Measurements from ENCODE around the gene ADRA2C. TPM values are rescaled to one million over a fixed set of nuclear protein-coding genes. Genes with fewer than 3 reads are reported as not detected.

ADRA2C gene
- total and polyA plus RNA-seq, 2 of the 13 experiments (the other 11 are each of a cell fraction or from before 2014, with no cell fraction given), result 15.4 to 69.7 TPM

DNA sequence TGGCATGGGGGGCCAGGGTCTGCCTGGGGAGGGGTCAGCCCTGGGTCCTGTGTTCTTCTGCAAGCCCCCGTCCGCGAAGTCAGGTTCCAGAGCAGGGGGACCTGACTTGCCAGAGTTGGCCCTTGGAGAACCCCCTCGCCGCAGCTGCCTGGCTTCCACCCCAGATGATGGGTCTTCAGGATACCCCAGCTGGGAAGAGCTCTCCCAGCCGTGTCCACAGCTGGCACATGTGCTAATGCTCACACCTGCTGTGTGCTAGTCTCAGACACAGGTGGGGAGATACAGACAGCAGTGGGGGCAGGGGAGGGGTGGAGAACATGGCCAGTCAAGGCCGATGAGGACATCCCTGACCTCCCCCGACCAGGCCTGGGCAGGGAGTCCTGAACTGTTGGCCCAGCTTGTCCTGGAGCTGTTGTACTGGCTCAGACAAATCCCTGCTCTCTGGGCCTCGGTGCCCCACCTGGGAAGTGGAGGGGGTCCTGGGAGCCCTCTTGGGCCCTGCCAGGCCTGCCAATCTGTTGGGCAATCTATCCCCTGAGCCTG is 3.5 kb downstream of the ADRA2C start (continued):
- TF ChIP-seq, protein P1, sequence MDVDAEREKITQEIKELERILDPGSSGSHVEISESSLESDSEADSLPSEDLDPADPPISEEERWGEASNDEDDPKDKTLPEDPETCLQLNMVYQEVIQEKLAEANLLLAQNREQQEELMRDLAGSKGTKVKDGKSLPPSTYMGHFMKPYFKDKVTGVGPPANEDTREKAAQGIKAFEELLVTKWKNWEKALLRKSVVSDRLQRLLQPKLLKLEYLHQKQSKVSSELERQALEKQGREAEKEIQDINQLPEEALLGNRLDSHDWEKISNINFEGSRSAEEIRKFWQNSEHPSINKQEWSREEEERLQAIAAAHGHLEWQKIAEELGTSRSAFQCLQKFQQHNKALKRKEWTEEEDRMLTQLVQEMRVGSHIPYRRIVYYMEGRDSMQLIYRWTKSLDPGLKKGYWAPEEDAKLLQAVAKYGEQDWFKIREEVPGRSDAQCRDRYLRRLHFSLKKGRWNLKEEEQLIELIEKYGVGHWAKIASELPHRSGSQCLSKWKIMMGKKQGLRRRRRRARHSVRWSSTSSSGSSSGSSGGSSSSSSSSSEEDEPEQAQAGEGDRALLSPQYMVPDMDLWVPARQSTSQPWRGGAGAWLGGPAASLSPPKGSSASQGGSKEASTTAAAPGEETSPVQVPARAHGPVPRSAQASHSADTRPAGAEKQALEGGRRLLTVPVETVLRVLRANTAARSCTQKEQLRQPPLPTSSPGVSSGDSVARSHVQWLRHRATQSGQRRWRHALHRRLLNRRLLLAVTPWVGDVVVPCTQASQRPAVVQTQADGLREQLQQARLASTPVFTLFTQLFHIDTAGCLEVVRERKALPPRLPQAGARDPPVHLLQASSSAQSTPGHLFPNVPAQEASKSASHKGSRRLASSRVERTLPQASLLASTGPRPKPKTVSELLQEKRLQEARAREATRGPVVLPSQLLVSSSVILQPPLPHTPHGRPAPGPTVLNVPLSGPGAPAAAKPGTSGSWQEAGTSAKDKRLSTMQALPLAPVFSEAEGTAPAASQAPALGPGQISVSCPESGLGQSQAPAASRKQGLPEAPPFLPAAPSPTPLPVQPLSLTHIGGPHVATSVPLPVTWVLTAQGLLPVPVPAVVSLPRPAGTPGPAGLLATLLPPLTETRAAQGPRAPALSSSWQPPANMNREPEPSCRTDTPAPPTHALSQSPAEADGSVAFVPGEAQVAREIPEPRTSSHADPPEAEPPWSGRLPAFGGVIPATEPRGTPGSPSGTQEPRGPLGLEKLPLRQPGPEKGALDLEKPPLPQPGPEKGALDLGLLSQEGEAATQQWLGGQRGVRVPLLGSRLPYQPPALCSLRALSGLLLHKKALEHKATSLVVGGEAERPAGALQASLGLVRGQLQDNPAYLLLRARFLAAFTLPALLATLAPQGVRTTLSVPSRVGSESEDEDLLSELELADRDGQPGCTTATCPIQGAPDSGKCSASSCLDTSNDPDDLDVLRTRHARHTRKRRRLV (CRISPR knock-in tag; IDR thresholded peaks at IDR 0.05), result no peak
- TF ChIP-seq MZF1 (CRISPR knock-in tag; IDR thresholded peaks at IDR 0.05; ENCODE audit: borderline replicate concordance) (0 out of 2 replicates have a peak, but pooled peaks have one; percentile 9), TCF7L2 (IDR thresholded peaks at IDR 0.05; ENCODE audit: low read depth, low read length) (no peak), HMG20B (CRISPR knock-in tag; conservative IDR thresholded peaks at IDR 0.05) (no peak), ZNF12 (CRISPR knock-in tag; IDR thresholded peaks at IDR 0.05) (no peak), ELF3 (CRISPR knock-in tag; IDR thresholded peaks at IDR 0.05) (no peak), ZNF121 (CRISPR knock-in tag; IDR thresholded peaks at IDR 0.05) (peak; percentile 77), ZNF615 (CRISPR knock-in tag; IDR thresholded peaks at IDR 0.05; ENCODE audit: borderline replicate concordance) (no peak), ZNF34 (CRISPR knock-in tag; IDR thresholded peaks at IDR 0.05; ENCODE audit: borderline replicate concordance) (no peak), SOX13 (IDR thresholded peaks at IDR 0.05) (no peak), SOX13 (CRISPR knock-in tag; conservative IDR thresholded peaks at IDR 0.05 in 1 of 2, IDR thresholded peaks at IDR 0.05 in 1 of 2) (0 out of 4 replicates have a peak, but pooled peaks of 1 of the 2 experiments have one; percentile 7), NR2F2 (IDR thresholded peaks at IDR 0.05; ENCODE audit: borderline replicate concordance, low read depth) (no peak), RARA (CRISPR knock-in tag; IDR thresholded peaks at IDR 0.05) (peak; percentile 41; the same call in 1 of the 2 replicates), ZNF598 (CRISPR knock-in tag; IDR thresholded peaks at IDR 0.05; ENCODE audit: borderline replicate concordance) (no peak)
- TF ChIP-seq, protein P2, sequence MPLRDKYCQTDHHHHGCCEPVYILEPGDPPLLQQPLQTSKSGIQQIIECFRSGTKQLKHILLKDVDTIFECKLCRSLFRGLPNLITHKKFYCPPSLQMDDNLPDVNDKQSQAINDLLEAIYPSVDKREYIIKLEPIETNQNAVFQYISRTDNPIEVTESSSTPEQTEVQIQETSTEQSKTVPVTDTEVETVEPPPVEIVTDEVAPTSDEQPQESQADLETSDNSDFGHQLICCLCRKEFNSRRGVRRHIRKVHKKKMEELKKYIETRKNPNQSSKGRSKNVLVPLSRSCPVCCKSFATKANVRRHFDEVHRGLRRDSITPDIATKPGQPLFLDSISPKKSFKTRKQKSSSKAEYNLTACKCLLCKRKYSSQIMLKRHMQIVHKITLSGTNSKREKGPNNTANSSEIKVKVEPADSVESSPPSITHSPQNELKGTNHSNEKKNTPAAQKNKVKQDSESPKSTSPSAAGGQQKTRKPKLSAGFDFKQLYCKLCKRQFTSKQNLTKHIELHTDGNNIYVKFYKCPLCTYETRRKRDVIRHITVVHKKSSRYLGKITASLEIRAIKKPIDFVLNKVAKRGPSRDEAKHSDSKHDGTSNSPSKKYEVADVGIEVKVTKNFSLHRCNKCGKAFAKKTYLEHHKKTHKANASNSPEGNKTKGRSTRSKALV (CRISPR knock-in tag; IDR thresholded peaks at IDR 0.05), result no peak
- TF ChIP-seq, protein P3, sequence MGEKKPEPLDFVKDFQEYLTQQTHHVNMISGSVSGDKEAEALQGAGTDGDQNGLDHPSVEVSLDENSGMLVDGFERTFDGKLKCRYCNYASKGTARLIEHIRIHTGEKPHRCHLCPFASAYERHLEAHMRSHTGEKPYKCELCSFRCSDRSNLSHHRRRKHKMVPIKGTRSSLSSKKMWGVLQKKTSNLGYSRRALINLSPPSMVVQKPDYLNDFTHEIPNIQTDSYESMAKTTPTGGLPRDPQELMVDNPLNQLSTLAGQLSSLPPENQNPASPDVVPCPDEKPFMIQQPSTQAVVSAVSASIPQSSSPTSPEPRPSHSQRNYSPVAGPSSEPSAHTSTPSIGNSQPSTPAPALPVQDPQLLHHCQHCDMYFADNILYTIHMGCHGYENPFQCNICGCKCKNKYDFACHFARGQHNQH (CRISPR knock-in tag; IDR thresholded peaks at IDR 0.05), result no peak
- TF ChIP-seq, protein P4, sequence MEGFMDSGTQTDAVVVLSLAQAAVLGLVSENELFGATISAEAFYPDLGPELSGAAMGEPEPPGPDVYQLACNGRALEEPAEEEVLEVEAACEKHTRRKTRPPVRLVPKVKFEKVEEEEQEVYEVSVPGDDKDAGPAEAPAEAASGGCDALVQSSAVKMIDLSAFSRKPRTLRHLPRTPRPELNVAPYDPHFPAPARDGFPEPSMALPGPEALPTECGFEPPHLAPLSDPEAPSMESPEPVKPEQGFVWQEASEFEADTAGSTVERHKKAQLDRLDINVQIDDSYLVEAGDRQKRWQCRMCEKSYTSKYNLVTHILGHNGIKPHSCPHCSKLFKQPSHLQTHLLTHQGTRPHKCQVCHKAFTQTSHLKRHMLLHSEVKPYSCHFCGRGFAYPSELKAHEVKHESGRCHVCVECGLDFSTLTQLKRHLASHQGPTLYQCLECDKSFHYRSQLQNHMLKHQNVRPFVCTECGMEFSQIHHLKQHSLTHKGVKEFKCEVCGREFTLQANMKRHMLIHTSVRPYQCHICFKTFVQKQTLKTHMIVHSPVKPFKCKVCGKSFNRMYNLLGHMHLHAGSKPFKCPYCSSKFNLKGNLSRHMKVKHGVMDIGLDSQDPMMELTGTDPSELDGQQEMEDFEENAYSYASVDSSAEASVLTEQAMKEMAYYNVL (CRISPR knock-in tag; IDR thresholded peaks at IDR 0.05; ENCODE audit: borderline replicate concordance), result 0 out of 2 replicates have a peak, but pooled peaks have one; percentile 34
- TF ChIP-seq, protein P5, sequence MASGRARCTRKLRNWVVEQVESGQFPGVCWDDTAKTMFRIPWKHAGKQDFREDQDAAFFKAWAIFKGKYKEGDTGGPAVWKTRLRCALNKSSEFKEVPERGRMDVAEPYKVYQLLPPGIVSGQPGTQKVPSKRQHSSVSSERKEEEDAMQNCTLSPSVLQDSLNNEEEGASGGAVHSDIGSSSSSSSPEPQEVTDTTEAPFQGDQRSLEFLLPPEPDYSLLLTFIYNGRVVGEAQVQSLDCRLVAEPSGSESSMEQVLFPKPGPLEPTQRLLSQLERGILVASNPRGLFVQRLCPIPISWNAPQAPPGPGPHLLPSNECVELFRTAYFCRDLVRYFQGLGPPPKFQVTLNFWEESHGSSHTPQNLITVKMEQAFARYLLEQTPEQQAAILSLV (CRISPR knock-in tag; IDR thresholded peaks at IDR 0.05; ENCODE audit: borderline replicate concordance), result 0 out of 2 replicates have a peak, but pooled peaks have one; percentile 5

Measured in HepG2 (cell line).